ENCODE results near the gene STRN. TPM values are rescaled to one million over a fixed set of nuclear protein-coding genes. Genes with fewer than 3 reads are reported as not detected.

STRN gene
- total RNA-seq, 2 donors from 2014 or later: 44.0 to 50.6 TPM

DNA sequence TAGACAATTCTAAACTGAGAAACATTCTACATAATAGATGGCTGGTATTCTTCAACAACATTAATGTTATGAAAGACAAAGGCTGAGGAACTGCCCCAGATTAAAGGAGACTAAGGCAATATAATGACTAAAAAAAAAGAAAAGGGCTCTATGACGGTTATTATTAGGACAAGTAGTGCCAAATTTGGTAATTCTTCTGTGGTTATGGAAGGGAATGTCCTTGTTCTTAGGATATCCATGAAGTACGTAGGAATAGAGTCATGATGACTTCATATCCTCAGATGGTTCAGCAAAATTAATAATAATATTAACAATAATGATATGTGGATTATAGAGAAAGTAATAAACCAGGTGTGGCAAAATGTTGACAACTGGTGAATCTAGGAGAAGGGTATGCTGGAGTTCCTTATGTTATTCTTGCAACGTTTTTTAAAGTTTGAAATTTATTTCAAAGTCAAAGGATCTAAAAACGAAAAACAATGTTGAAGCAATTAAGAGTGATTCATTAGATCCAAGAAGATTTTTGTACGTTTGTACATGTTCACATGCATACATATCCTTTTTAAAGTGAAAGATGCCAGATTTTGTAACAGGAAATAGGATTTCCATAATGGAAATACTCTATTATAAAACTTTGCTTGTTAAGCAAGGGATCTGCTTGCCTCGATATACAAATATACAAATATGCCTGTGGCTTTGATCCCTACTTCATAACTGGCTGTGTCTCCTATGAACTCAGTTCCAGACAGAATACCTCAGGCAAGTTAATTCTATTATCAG, 27.7 kb upstream of the STRN start:
- Mint-ChIP-seq H3K27ac (no peak overlapping the region), H3K27me3 (ENCODE audit: insufficient read depth) (no peaks in the 10 kb centered on the region), H3K4me3 (no peak overlapping the region), H3K9me3 (peaks cover 2% of the 10 kb centered on the region), H3K36me3 (ENCODE audit: low read depth) (peaks cover 48% of the 10 kb centered on the region), H3K4me1 (no peaks in the 10 kb centered on the region)
- Histone ChIP-seq H3K27me3 (ENCODE audit: control insufficient read depth, insufficient read depth, low read length, poor library complexity, severe bottlenecking) (no peaks in the 10 kb centered on the region), H3K9ac (ENCODE audit: extremely low read depth, low read length, poor library complexity, severe bottlenecking) (no peak overlapping the region), H3K4me3 (ENCODE audit: low read length) (no peak overlapping the region), H3K27ac (ENCODE audit: low read depth, low read length) (no peak overlapping the region), H3K36me3 (ENCODE audit: control insufficient read depth, insufficient read depth, low read length) (peaks cover 19% of the 10 kb centered on the region), H3K9me3 (ENCODE audit: control insufficient read depth, low read length) (no peaks in the 10 kb centered on the region), H3K4me1 (ENCODE audit: control insufficient read depth, insufficient read depth, low read length) (no peaks in the 10 kb centered on the region)
- WGBS, 2 experiments (ENCODE audit: insufficient coverage in 1 of 2, insufficient read length in 1 of 2): 94 to 98% methylated on average over 4 to 6 of the region's 6 CpGs
- no peak for DNase-seq
- no peak for TF ChIP-seq CTCF (conservative IDR thresholded peaks at IDR 0.05)

GRCh38 chr2:36988008-36988407, 21.7 kb upstream of the STRN start:
- 92 to 96% methylated on average over 5 to 6 of the region's 6 CpGs for WGBS, 2 experiments (ENCODE audit: insufficient coverage in 1 of 2, insufficient read length in 1 of 2)
- H3K9me3 Mint-ChIP-seq: peaks cover 2% of the 10 kb centered on the region
- no peaks in the 10 kb centered on the region for H3K9me3 ChIP-seq (ENCODE audit: control insufficient read depth, low read length)

DNA sequence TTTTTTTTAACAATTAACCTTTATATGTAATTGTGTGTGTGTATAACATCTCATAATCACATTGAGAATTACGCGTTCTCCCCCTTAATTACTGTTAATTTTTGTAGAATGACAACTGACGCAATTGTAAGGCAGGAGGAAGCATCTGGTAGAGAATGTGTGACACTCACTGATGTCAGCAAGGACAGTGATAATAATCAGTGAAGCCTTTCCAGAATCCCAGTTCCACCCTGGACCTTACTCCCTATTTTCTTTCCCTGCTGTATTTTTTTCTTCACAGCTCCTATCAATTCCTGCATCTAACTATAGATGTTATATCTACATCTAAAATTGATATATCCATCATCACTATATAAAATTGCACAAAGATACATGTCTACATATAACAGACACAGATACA, 16.1 kb upstream of the STRN start:
- Mint-ChIP-seq H3K27me3 (ENCODE audit: insufficient read depth) (no peaks in the 10 kb centered on the region), H3K4me3 (no peak overlapping the region), H3K9me3 (peaks cover 9% of the 10 kb centered on the region), H3K27ac (no peak overlapping the region), H3K36me3 (ENCODE audit: low read depth) (peaks cover 29% of the 10 kb centered on the region), H3K4me1 (no peaks in the 10 kb centered on the region)
- H3K27me3 ChIP-seq (ENCODE audit: control insufficient read depth, insufficient read depth, low read length, poor library complexity, severe bottlenecking): no peaks in the 10 kb centered on the region
- no peak for TF ChIP-seq CTCF (conservative IDR thresholded peaks at IDR 0.05)
- no peaks in the 10 kb centered on the region for H3K9me3 ChIP-seq (ENCODE audit: control insufficient read depth, low read length)
- no peak overlapping the region for H3K9ac ChIP-seq (ENCODE audit: extremely low read depth, low read length, poor library complexity, severe bottlenecking)
- DNase-seq: no peak
- H3K27ac ChIP-seq (ENCODE audit: low read depth, low read length): no peak overlapping the region
- 98 to 100% methylated on average over 1 to 3 of the region's 3 CpGs for WGBS, 2 experiments (ENCODE audit: insufficient coverage in 1 of 2, insufficient read length in 1 of 2)
- no peaks in the 10 kb centered on the region for H3K4me1 ChIP-seq (ENCODE audit: control insufficient read depth, insufficient read depth, low read length)
- H3K36me3 ChIP-seq (ENCODE audit: control insufficient read depth, insufficient read depth, low read length): peaks cover 14% of the 10 kb centered on the region
- no peak overlapping the region for H3K4me3 ChIP-seq (ENCODE audit: low read length)

More at GRCh38 chr2:36988008-36988407, 21.7 kb upstream of the STRN start:
- Histone ChIP-seq H3K9ac (ENCODE audit: extremely low read depth, low read length, poor library complexity, severe bottlenecking) (no peak overlapping the region), H3K4me1 (ENCODE audit: control insufficient read depth, insufficient read depth, low read length) (no peaks in the 10 kb centered on the region), H3K36me3 (ENCODE audit: control insufficient read depth, insufficient read depth, low read length) (peaks cover 19% of the 10 kb centered on the region), H3K4me3 (ENCODE audit: low read length) (no peak overlapping the region), H3K27ac (ENCODE audit: low read depth, low read length) (no peak overlapping the region), H3K27me3 (ENCODE audit: control insufficient read depth, insufficient read depth, low read length, poor library complexity, severe bottlenecking) (no peaks in the 10 kb centered on the region)
- Mint-ChIP-seq H3K4me3 (no peak overlapping the region), H3K4me1 (no peaks in the 10 kb centered on the region), H3K27ac (no peak overlapping the region), H3K36me3 (ENCODE audit: low read depth) (peaks cover 30% of the 10 kb centered on the region), H3K27me3 (ENCODE audit: insufficient read depth) (no peaks in the 10 kb centered on the region)
- TF ChIP-seq CTCF (conservative IDR thresholded peaks at IDR 0.05): no peak
- DNase-seq: no peak
